Sigmoid colon (tissue), 4 donors: ENCODE results near the gene KRTAP25-1.

Source experiments
- CTCF ChIP-seq, 4 experiments: fragments of 450-650 bp in 3 of 4; fragments of 200-600 bp in 1 of 4; IDR thresholded peaks; one replicate each; pipeline ENCODE4 v1.5.1; 2016 to 2019; ENCODE audit warnings: antibody characterized with exemption in 4 of 4, mild to moderate bottlenecking in 3 of 4, moderate library complexity in 2 of 4
- POLR2A ChIP-seq, 2 donors: fragments of 450-650 bp; IDR thresholded peaks; one replicate each; pipeline ENCODE4 v1.6.1; 2016; ENCODE audit warnings: antibody characterized with exemption in 2 of 2, mild to moderate bottlenecking in 2 of 2, moderate library complexity in 2 of 2
- POLR2AphosphoS5 ChIP-seq, 4 donors: sonication (generic); formaldehyde crosslinking; IDR thresholded peaks; one replicate each; pipeline ENCODE4 v1.6.1; 2017; ENCODE audit warnings: antibody characterized with exemption in 4 of 4

- no peak for TF ChIP-seq POLR2A (IDR thresholded peaks at IDR 0.05)
- no peak for TF ChIP-seq CTCF (IDR thresholded peaks at IDR 0.05)
- TF ChIP-seq POLR2AphosphoS5 (IDR thresholded peaks at IDR 0.05) = no peak
Measured at GRCh38 chr21:30315701-30316100, 26.4 kb upstream of the KRTAP25-1 start.
